Activated naive CD8-positive, alpha-beta T cell treated with anti-CD3 and anti-CD28 coated beads, Interleukin-2, amount 50 U/mL, for 16 hours (primary cell): ENCODE measurements around the gene GATAD2A.
"Not testable (repeated sequence)": the region's sequence is repeated elsewhere in the genome, so short reads cannot be mapped to it uniquely, and the experiment has no call there.

ENCODE experiments used
- DNase-seq: peaks from one replicate; pipeline ENCODE4 v3.0.0-alpha.2; 2020; ENCODE audit warnings: low read depth, low spot score

GATAD2A gene

DNA sequence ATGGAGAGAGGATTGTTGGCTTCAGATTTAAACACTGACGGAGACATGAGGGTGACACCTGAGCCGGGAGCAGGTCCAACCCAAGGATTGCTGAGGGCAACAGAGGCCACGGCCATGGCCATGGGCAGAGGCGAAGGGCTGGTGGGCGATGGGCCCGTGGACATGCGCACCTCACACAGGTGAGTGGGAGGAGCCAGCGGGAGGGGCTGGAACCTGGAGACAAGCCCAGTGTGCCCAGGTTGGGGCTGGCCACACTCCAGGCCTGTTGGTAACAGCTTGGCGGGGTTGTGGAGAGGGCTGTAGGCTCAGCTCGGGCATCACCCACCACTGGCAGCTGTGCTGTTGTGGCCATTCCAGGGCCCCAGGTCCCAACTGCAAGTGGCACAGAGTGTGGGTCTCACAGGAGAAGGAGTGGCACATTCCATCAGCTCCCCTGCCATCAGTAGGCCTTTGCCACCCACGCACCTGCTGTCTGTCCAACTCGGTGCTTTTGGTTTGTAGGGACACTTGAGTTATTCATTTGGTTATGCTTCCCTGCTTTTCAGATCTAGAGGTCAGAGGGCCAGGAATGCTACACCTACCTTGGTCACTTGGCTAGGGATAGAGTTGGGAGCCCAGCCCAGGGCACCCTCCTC lies 60.1 kb downstream of the GATAD2A start:
- DNase-seq = no peak

DNA sequence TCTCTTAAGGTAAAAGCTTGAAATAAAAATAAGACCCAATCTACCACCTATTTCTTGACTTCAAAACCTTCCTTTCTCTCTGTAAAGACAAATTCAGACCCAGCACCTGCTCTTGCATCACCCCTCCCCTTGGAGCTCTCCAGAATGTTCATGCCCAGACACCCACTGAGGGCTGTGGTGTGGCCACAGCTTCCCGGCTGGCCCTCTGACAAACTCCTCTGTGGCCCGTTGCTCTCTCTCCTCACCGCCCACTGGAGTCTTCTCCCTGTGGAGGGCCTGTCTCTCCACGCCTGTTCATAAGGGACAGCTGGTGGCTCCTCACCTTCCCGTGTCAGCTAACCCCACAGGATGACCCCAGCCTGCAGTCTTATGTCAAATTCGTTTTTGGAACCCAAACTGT lies 60.7 kb downstream of the GATAD2A start:
- no peak for DNase-seq

DNA sequence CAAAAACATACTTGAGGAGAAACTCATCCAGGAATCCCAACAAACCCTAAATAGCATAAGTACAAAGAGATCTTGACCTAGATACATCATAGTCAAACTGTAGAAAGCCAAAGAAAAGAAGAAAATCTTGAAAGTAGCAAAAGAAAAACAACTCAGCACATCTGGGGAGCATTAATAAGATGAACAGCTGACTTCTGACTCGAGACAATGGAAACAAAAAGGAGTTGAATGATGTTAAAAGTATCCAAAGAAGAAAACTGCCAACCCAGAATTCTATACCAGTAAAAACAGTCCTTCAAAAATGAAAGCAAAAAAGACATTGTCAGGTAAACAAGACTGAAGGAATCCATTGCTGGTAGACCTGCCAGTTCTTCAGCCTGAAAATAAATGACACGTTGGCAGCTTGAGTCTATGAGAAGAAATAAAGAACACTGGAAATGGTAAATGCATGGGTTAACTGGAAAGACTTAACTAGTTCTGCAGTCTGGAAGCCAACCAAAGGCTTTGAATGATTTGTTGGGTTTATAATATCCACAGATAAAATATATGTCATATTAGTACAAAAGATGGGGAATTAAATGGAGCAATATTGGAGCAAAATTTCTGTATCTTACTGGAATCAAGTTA lies 63.1 kb downstream of the GATAD2A start:
- DNase-seq = no peak

DNA sequence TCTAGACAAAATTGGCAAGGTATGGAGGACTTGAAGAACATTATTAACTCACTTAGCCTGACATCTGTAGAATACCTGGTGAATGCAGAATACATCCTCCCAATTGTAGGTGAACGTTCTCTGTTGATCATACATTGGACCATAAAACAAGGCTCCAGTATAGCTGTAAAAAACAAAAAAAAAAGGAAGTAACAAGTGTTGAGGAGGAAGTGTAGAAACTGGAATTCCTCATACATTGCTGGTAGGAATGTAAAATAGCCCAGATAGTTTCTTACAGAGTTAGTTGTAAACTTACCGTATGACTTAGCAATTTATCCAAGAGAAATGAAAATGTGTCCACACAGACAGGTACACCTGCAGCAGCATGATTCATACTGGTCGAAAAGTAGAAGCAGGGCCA lies 65.1 kb downstream of the GATAD2A start:
- no peak for DNase-seq

DNA sequence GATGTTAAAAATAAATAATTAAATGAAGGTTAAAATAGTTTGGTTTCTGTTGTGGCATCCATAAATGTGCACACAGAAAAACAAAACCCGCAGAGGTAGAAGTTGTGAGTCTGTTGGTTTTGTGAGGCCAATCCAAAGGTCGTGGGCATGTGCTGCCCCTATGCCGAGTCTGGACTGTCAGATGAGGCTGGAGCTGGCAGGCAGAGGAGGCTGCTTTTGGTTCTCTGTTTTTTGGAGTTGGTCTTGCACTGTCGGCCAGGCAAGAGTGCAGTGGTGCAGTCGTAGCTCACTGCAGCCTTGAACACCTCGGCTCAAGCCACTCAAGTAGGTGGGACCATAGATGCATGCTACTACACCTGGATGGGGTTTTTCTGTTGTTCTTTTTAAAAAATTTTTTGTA lies 66.2 kb downstream of the GATAD2A start:
- DNase-seq = no peak

DNA sequence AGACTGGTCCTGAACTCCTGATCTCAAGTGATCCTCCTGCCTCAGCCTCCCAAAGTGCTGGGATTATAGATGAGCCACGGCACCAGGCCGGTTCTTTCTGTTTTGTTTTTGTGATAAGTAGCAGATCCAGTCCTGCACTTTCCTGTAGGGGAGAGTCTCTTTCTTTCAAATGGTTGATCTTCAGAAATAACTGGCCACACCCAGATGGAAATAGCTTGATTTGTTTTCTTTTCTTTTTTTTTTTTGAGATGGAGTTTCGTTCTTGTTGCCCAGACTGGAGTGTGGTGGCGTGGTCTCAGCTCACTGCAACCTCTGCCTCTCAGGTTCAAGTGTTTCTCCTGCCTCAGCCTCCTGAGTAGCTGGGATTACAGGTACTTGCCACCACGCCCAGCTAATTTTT lies 66.6 kb downstream of the GATAD2A start:
- not testable (repeated sequence) for DNase-seq

DNA sequence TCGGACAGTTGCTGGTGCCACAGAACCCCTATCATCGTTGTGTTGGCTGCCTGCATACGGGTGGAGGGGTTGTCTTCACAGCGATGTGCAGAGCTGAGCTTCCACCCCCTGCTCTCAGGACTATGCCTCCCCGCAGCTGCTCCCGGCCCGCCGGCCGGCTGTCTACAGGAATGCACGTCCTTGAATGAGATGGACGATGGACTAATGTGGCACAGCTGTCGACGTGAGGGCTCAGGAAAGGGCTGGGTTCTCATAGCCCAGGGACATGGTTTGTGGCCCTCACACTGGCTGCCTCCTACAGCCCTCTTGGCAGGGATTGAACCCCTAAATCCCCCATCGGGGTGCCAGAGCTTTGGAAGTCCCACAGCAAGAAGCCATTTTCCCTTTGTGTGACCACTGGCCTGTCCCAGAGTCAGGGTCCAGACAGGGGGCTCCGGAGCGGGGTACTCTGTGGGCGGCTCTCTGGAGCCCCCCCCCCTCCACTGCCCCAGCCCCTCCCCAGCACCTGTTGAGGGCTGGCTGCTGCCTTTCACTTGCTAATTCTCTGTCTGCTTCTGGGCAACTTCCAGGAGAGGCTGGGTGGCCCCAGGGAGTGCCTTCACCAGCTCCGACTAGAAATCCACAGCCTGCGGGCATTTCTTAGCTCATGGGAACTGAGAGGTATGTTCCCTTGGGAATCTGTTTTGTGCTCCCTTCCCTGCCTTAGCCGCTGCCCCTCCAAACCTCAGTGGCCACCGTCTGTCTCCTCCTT lies 69.7 kb downstream of the GATAD2A start:
- DNase-seq = no peak

DNA sequence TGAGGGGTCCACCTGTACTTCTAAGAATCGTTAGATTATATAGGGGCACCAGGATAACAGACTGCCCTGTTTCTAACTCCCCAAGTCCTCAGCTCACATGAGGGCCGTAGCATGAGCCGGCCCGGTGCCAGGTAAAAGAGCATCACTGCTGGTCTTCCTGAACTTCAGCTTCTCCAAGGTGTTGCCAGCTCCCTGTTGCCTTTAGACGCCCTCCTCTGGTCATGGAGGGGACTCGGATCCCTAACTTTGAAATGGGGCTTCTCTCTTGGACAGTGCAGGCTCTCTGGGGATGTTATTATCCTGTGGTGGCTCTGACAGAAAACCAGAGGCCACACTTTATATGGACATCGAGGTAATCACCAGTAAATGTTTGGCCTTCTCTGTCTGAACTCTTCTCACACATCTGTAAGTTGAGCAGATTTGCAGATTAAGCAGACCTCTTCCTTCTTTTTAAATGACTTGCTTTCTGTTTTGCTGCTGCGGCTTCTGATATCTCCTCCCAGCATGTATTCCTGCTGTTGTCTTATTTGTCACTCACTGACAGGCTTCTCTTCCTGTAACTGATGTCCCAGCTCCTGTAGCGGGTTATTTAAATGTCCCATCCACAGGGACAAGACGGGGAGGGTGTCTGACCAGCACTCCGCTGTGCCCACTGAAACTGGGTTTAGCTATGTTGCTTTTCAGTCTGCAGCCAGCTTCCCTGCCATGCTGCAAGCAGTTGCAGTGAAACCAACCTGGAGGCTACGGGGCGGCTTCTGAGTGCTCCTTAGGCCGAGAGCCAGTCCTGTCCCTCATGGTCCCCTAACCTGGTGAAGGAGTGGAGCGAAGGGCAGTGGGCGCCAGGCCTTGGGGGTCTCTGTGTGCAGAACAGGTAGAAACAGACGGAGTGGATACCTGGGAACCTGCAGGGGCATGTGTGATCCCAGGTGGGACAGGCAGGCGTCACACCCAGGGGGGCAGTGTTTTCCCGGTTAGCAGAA lies 70.7 kb downstream of the GATAD2A start:
- DNase-seq = no peak

DNA sequence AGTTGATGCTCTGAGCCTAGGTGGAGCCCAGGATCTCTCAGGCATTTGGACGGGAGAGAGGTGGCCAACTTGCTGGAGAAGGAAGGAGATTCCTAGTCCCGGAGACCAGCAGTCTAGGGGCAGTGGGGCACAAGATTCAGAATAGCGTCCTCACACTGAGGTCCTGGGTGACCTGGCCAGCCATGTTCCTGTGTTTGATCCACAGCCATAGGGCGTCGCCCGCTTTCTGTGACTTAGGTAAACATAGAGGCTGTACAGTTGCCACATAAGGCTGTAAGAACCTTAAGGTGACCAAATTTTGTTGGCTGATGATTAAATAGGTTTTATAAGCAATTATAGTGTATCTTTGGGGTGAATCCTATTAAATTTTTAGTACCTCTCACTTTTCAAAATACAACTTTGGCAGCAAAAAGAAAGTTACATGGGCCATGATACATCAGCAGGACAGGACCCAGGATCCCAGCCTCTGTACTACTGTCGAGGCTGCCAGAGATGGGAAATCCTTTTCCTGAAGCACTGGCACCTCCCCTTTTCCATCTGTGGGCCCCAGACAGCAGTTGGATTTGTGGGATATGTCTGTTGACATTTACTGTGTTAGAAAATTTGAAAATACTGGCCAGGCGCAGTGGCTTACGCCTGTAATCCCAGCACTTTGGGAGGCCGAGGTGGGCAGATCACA lies 72.4 kb downstream of the GATAD2A start:
- no peak for DNase-seq

DNA sequence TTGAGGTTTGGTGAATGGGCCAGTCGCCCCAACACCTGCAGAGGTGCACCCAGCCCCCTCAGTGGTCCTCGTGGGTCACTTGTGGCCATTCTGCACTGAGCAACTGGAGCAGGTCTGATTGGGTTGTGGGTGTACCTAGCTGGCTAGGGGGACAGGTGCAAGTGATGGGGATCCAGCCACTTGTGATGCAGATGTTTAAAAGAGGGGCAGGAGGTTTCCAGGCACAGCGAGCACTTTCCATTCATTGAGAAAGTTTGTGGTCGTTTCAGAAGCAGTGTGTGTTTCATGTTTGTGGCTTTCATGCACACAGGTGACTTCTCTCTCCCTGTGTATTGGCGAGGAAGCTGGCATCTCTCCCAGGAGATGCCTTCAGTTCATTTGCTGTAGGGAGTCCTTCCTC lies 75.2 kb downstream of the GATAD2A start:
- DNase-seq = no peak

DNA sequence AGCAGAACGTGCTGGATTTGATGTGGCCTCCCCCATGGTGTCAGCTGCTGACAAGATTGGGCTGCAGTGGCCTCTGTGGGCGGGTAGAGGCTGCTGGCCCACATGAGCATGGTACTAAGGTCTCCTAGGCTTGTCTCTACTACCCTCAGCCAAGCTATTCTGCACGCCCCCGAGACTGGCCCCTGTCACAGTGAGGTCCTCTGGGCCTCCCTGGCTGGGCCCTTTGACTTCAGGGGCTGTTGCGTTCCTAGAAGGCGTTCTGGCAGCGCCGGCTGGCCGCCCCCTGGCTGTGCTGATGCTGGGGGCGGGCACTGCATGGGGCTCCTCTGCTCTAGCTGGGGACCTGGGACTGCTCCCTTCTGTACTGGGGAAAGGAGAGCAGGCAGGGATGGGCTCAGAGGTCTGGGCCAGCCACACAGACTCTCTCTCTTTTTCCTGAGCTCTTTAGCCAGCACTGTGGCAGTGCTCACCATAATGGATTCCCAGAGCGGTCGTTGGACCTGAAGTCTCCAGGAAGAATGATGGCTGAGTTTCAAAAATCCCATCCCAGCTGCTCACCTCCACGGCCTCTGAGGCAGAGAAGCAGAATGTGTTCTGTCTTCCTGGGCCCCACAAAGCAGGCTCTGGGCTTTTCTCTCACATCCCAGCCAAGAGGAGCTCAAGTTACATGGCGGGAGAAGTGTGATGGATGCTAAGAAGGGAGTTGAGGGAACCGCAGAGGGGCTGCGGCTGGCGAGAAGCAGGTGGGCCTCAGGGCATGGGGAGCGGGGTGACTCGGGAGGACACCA lies 77.5 kb downstream of the GATAD2A start:
- DNase-seq = no peak

DNA sequence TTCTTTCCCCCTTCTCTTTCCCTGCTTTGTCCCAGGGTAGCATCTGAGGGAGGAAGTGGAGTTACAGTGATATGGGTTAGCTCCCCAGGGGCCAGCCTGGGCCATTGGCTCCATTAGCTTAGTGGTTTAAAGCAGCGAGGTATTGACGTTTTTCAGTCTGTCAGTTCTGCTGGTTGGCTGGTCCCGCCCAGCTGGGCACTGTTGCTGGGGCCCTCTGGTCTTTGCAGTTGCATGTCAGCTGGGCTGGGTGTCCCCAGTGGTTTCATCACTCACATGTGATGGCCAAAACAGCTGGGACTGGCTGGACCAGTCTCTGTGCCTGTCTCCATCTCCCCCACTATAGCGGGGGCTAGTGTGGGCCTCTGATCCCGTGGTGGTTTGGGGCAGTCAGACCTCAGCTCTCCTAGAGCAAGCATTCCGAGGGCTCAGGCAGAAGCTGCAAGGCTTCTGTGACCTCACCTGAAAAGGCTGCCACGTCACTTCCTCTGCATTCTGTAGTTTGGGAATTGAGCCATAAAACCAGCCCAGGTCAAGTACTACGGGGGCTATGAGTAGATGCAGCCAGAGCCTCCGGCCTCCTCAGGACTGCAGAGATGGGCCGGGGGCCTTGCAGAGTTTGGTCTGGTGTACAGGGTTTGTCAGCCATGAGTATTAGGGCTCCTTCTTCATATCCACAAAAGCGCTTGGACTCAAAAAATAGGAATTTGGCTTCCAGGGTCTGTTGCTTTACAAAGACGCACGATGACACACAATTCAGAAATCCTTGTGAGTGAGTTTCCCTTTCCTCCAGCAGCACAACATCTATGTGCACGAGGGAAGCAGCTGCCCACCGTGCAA lies 79.9 kb downstream of the GATAD2A start:
- no peak for DNase-seq

DNA sequence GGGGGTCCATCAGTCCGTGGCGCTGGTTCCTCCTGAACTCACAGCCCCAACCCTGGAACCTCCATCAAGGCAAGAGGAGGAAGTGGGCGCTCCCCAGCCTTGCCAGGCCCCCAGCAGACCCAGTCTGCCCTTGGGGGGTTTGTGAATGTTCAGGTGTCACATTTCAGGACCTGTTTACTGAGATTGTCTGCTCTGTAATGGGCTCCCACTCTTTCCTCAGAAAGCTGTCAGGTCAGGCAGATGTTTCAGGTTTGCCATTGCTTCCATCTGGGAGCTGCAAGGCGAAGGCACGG lies 80.5 kb downstream of the GATAD2A start:
- no peak for DNase-seq

DNA sequence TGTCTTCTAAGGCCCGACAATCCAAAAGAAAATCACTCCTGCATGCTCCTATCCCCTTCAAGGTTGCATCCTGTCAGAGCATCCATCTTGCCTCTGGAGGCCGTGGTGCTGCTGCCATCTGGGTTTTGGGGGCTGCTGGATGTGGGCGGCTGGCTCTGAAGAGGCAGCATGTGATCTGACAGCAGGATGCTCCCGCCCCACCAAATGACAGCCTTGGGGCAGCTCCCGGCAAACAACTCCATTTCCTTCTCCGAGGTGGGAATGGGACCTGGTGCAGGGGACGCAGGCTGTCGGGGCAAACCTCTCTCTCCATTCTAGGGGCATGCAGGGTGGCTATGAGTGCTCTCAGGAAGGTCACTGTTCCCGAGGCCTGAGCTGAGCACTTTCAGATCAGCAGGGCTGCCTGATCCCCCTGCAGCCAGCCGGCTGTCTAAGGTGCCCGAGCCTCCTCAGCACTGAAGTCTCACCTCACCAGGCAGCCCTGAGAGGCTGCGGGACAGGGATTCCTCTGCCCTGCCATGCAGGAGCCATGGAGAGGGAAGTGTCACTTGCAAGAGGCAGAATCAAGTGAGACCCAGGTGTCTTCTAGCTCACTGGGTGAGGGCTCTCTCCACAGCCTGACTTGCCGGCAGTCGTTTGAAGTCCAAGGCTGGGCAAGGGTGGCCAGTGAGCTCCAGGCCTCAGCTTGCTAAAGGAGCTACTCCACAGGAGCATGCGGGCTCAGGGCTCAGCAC lies 81.0 kb downstream of the GATAD2A start:
- DNase-seq = no peak

DNA sequence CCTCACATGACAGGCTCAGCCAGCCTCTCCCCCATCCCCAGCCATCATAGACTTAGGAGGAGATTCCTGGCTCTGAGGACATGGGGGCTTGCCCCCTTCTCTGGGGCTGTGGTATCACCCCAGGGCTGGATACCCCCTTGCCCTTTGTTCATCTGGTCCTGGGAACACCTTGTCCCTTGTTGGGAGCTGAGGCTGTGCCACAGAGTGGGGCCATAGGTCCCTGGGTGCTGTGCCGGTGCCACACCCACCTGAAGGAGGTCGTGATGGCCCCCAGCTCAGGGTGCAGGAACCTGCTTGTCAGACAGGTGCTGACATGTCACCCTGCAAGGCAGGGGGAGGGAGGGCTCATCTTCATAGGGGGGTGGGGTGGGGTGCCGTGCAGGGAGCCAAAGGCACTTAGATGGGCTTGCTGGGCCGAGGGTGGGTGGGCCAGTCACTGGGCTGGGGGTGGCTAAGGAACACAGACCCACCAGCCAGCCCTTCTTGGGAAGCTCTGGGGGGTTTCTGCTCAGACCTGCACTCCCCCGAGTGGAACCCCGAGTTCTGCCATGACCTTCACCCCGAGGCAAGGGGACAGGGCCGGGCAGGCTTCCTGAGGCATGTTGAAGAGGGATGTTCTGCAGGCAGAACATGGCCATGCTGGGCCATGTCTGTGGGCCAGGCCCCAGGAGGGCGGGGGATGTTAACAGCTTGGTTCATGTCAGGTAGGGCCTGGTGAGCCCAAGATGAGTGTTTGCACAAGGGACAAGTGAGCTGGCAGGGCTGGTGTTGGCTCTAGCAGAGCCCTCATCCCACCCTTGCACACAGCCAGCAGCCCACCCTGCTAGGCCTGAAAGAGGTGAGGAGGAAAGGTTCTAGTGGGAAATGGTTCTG lies 81.8 kb downstream of the GATAD2A start:
- no peak for DNase-seq

DNA sequence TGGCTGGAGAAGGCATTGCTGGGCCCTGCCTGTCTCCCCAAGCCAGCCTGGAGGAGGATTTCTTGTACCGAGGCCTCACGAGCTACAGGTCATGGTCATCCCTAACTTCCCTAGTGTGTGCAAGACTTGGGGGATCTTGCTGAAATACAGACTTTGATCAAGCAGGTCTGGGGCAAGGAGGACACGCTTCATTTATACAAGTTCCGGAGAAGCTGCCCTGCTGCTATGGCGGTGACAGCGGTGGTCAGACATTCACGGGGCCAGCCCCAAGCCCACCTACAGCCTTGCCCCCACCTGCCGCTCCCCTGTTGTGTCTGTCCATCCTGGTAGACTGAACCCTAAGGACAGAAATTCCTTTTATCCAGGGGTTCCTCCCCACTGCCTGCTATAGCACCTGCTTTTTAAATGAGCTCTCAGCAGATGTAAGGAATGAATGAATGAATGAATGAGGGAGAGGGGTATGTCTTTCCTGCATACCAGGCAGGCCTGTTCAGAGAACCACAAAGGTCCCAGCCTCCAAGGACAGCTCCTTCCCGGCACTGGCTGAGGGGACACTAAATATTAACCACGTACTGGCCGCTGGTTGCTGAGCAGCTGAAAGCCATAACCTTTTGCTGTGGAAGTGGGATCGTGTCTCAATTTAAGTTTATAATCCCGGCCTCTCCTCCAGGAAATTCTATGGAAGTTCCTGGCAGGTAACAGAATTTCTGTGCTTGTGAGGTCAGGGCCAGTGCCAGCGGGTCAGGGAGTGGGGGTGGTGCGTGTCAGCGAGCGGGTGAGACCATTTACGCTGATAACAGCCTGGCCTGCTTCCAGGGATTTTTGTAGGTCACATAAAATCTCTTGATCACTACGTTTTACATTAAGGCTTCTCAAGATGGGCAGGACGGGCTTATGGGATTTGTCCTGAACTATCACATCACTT lies 82.7 kb downstream of the GATAD2A start:
- DNase-seq = no peak
